A673 (cell line): ENCODE results near the gene CDH4. TPM values are rescaled to one million over a fixed set of nuclear protein-coding genes. Genes with fewer than 3 reads are reported as not detected.

Experiments used
- BruUV-seq: library from RNA; stranded (reverse); fragments of 400-500 nt; replicated peaks from 2 replicates; lab custom pipeline; 2021; lab: Mats Ljungman, UMichigan
- CTCF ChIA-PET: fragments of 300-600 bp; sonication (Branson Sonifier 250); formaldehyde crosslinking; loops from one replicate; lab custom pipeline; 2022; ENCODE audit warnings: antibody characterized with exemption; lab: Charles Lee
- POLR2A ChIA-PET: fragments of 300-600 bp; sonication (Branson Sonifier 250); formaldehyde crosslinking; loops from one replicate; lab custom pipeline; 2022; ENCODE audit warnings: antibody characterized with exemption; ENCODE audit not compliant: low non-redundant PET; lab: Charles Lee
- DNase-seq: peaks from one replicate; pipeline ENCODE4 v3.0.0-alpha.2; 2015; ENCODE audit warnings: low spot score
- H3K27ac ChIP-seq: fragments of 200-600 bp; sonication (generic); 2 replicates; pipeline ENCODE4 v1.5.1; 2016; ENCODE audit warnings: mixed run types, low read depth, mild to moderate bottlenecking, mixed read lengths, antibody characterized with exemption, low read length; ENCODE audit not compliant: poor library complexity, severe bottlenecking
- H3K27me3 ChIP-seq: fragments of 200-600 bp; sonication (generic); replicated peaks from 2 replicates; pipeline ENCODE4 v1.6.1; 2017; ENCODE audit warnings: mixed run types, low read depth, mild to moderate bottlenecking, mixed read lengths, antibody characterized with exemption, low read length; ENCODE audit not compliant: insufficient read depth, poor library complexity
- H3K36me3 ChIP-seq: fragments of 200-600 bp; sonication (generic); 2 replicates; pipeline ENCODE4 v1.6.1; 2016; ENCODE audit warnings: mixed run types, mild to moderate bottlenecking, mixed read lengths, antibody characterized with exemption, low read length; ENCODE audit not compliant: insufficient read depth, poor library complexity, severe bottlenecking
- H3K4me1 ChIP-seq: fragments of 200-600 bp; sonication (generic); 2 replicates; pipeline ENCODE4 v1.6.1; 2017; ENCODE audit warnings: mixed run types, mild to moderate bottlenecking, mixed read lengths, antibody characterized with exemption, low read length; ENCODE audit not compliant: insufficient read depth, poor library complexity, severe bottlenecking
- H3K4me3 ChIP-seq: fragments of 200-600 bp; sonication (generic); 2 replicates; pipeline ENCODE4 v1.5.1; 2016; ENCODE audit warnings: low read depth, mixed run types, mild to moderate bottlenecking, mixed read lengths, low read length; ENCODE audit not compliant: poor library complexity, severe bottlenecking
- H3K9me3 ChIP-seq: fragments of 200-600 bp; sonication (generic); 2 replicates; pipeline ENCODE4 v1.6.1; 2016; ENCODE audit warnings: mixed run types, low read depth, mild to moderate bottlenecking, mixed read lengths, antibody characterized with exemption, low read length; ENCODE audit not compliant: poor library complexity, severe bottlenecking
- CTCF ChIP-seq: fragments of 300-800, 200-600 bp; sonication (generic); conservative IDR thresholded peaks from 2 replicates; pipeline ENCODE4 v1.5.1; 2017; ENCODE audit warnings: low read depth, mild to moderate bottlenecking, antibody characterized with exemption, low read length, moderate library complexity, mixed read lengths
- EZH2 ChIP-seq: fragments of 200-600 bp; sonication (generic); IDR thresholded peaks from 2 replicates; pipeline ENCODE4 v1.6.1; 2017; ENCODE audit warnings: borderline replicate concordance, low read depth, mild to moderate bottlenecking, mixed read lengths, antibody characterized with exemption, low read length; ENCODE audit not compliant: poor library complexity, severe bottlenecking
- intact Hi-C: fragments of 100-400 bp; cut with micrococcal nuclease; formaldehyde crosslinking; loops from one replicate; pipeline ENCODE4 v1.10.0; 2022; ENCODE audit not compliant: unreplicated experiment
- total RNA-seq: library from RNA; stranded (reverse); gene quantifications from 2 replicates; pipeline ENCODE4 v1.2.3, GENCODE V29; 2021

Gene CDH4
- total RNA-seq, 1 experiment from 2014 or later: 8.3 TPM

GRCh38 chr20:61494763-61495575 is 242.9 kb downstream of the CDH4 start:
- BruUV-seq: no TSS peak
- CTCF ChIA-PET: no interaction called here

GRCh38 chr20:61497029-61497627 is 245.1 kb downstream of the CDH4 start:
- ChIA-PET POLR2A (no interaction called here), CTCF (no interaction called here)
- no peak for TF ChIP-seq CTCF
- no peak for TF ChIP-seq EZH2
- no TSS peak for BruUV-seq
- H3K27me3 ChIP-seq: peaks cover 5% of the 10 kb centered on the region
- intact Hi-C loops: no loop called here
- no peak overlapping the region for H3K27ac ChIP-seq
- H3K4me3 ChIP-seq: no peak overlapping the region
- DNase-seq: no peak
- no peaks in the 10 kb centered on the region for H3K9me3 ChIP-seq
- no peaks in the 10 kb centered on the region for H3K36me3 ChIP-seq
- H3K4me1 ChIP-seq: no peaks in the 10 kb centered on the region

More at GRCh38 chr20:61494763-61495575, 242.9 kb downstream of the CDH4 start:
- H3K4me1 ChIP-seq: no peaks in the 10 kb centered on the region
- no peaks in the 10 kb centered on the region for H3K36me3 ChIP-seq
- POLR2A ChIA-PET: no interaction called here
- no peak for TF ChIP-seq CTCF
- no peak for TF ChIP-seq EZH2
- no peaks in the 10 kb centered on the region for H3K9me3 ChIP-seq
- DNase-seq: no peak
- H3K27ac ChIP-seq: no peak overlapping the region
- H3K27me3 ChIP-seq: peaks cover 5% of the 10 kb centered on the region
- intact Hi-C loops: no loop called here
- no peak overlapping the region for H3K4me3 ChIP-seq

GRCh38 chr20:61499859-61500554 is 247.9 kb downstream of the CDH4 start:
- intact Hi-C loops: no loop called here
- DNase-seq: no peak
- no TSS peak for BruUV-seq
- ChIA-PET CTCF (no interaction called here), POLR2A (no interaction called here)
- H3K4me3 ChIP-seq: no peak overlapping the region
- H3K27me3 ChIP-seq: peaks cover 24% of the 10 kb centered on the region
- TF ChIP-seq CTCF (no peak), EZH2 (no peak)
- H3K27ac ChIP-seq: no peak overlapping the region
- H3K4me1 ChIP-seq: no peaks in the 10 kb centered on the region
- H3K9me3 ChIP-seq: no peaks in the 10 kb centered on the region
- H3K36me3 ChIP-seq: no peaks in the 10 kb centered on the region
